NAMALWA (cell line): Measurements from ENCODE around the gene LY9.
A peak's percentile ranks its signal among the peaks of the same experiment; 100 is the strongest.
"Not testable (repeated sequence)": the region's sequence is repeated elsewhere in the genome, so short reads cannot be mapped to it uniquely, and the experiment has no call there.

Experiments used
- DNase-seq: peaks from one replicate; pipeline ENCODE4 v3.0.0-alpha.2; 2015; ENCODE audit warnings: low spot score

Gene LY9

DNA sequence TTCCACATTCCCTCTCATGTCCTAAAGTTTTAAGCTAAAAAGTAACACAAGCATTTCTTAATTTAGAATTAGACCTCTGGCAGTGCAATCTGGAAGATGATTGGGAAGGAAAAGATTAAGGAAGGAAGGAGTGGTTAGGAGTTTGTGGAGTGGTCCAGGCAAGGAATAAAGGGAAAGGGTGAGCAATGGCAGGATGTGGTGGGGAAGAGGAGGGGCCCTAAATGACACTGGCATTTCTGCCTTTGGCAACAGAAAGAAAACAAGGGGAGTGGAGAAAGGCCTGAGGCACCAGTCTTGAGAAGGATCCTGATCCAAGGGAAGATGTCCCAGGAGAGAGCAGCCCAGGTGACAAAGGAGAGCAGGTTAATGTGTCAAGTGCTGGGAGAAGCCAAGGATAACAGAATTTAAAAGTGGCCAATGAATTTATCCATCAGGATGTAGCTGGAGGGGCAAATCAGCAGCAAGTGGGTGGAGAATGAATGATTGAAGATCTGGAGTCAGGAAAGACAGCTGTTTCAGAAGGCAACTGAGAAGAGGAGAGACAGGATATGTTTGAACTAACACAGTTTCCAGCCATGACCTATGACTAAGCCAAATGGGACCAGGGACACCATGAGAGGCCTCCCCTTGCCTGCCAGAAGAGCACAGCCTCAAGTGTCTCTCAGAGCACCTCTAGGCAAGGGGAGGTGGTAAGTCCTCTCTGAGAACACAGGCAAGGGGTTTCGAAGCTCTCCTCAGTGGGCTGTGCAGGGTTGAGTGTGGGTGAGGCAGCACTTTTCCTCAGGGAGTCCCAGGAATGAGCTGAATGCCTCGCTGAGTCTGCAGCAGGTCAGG, 20.9 kb upstream of the LY9 start:
- DNase-seq = no peak

GRCh38 chr1:160776178-160776577, 19.8 kb upstream of the LY9 start:
- no peak for DNase-seq

GRCh38 chr1:160777486-160778089, 18.4 kb upstream of the LY9 start:
- peak; percentile 85 for DNase-seq

- peak; percentile 40 for DNase-seq
Measured at GRCh38 chr1:160778976-160779375, 17.0 kb upstream of the LY9 start.

DNA sequence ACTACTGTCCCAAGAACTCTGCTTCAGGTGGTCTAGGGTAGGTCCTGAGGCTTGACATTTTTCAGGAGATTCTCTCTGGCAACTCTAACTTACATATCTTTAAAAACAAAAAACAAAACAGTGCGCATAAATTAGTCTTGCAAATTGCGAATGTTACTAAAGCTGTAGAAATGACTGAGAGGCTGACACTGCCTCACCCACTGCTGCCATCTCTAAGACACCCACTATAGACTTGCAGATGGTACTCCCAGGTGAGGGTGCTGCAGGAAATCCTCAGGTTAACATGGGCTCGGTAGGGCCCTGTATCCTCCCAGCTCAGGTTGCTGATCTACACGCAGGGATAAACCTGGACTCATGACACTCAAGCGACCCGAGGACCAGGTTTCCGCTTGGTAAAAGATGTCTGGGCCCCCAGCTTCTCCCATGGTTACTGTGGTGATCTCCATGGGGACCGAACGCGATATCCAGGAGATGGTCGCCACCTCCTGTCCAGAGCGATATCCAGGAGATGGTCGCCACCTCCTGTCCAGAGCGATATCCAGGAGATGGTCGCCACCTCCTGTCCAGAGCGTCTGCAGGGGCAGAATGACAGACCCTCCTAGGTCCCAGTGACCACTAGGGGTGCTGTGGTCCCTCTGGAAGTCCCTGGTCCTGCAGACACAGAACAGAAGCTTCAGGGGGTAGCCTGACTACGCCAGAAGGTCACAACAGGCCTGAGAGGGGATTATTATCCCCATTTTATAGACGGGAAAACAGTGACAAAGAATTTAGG, 16.2 kb upstream of the LY9 start:
- DNase-seq = peak; percentile 83

GRCh38 chr1:160780398-160780755, 15.6 kb upstream of the LY9 start:
- DNase-seq = no peak

GRCh38 chr1:160781186-160781766, 14.7 kb upstream of the LY9 start:
- DNase-seq = no peak

DNA sequence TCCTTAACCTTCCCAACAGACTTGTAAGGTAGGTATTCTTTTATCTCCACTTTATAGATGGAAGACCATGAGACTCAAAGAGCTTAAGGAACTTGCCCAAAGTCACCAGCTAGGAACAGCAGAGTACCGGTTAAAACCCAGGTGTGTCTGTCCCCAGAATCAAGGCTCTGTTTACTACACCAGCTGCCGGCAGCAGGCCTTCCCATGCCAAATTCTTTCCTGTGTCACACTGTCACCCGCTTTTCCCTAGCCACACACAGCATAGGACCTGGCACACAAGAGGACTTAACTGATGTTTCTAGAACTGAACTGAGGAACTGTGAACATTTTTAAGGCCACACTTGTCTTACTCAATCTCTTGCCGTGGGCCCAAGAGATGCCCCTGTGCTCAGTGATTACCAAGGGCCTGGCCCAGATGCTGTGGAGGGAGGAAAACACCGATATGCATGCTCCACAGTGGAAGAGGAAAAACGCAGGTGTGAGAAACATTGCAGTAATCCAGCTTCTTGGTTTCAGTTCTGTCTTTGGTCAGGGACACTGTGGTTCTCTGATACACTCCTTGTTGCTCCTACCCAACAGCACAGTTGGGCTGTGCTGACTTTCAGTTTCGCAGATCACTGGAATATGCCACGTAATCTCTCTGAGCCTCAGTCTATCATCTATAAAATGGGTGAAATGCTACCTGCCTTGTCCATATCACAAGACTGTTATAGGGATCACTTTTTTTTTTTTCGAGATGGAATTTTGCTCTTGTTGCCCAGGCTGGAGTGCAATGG, 13.9 kb upstream of the LY9 start:
- peak; percentile 86 for DNase-seq

DNA sequence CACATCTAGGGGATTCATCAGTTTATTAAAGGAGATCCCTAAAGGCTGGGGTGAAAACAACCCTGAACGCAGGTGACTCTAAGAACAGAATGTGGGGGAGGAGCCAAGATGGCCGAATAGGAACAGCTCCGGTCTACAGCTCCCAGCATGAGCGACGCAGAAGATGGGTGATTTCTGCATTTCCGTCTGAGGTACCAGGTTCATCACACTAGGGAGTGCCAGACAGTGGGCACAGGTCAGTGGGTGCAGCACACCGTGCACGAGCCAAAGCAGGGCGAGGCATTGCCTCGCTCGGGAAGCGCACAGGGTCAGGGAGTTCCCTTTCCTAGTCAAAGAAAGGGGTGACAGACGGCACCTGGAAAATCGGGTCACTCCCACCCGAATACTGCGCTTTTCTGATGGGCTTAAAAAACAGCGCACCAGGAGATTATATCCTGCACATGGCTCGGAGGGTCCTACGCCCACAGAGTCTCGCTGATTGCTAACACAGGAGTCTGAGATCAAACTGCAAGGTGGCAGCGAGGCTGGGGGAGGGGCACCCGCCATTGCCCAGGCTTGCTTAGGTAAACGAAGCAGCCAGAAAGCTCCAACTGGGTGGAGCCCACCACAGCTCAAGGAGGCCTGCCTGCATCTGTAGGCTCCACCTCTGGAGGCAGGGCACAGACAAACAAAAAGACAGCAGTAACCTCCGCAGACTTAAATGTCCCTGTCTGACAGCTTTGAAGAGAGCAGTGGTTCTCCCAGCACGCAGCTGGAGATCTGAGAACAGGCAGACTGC, 12.8 kb upstream of the LY9 start:
- not testable (repeated sequence) for DNase-seq

DNA sequence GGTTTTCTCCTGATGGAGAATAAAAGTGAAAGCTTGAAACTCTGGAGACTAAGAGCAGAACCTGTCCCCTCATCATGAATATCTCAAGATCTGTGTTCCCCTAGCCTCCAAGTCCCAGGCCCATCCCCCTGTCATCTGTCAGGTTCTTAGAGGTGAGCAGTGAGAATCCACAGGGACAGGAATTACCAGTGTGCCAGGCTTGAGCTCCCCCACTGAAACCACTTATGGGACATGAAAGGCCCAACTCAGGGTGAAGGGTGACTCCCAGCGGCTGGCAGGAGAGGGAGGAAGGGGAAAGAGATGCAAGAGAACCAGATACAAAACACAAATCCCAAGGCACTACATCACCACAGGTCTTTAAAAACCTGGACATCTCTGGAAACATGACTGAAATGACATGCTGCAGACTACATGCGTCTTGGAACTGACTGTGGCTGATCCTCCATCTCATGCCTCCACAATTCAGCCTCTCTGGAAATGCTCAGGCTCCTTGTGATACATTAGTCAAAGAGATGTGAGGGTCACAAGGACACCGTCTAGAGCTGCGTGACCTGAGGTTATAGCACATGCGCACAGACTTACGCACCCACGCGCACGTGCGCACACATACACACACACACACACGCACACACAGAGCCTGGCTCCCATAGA, 6.8 kb upstream of the LY9 start:
- DNase-seq = no peak

DNA sequence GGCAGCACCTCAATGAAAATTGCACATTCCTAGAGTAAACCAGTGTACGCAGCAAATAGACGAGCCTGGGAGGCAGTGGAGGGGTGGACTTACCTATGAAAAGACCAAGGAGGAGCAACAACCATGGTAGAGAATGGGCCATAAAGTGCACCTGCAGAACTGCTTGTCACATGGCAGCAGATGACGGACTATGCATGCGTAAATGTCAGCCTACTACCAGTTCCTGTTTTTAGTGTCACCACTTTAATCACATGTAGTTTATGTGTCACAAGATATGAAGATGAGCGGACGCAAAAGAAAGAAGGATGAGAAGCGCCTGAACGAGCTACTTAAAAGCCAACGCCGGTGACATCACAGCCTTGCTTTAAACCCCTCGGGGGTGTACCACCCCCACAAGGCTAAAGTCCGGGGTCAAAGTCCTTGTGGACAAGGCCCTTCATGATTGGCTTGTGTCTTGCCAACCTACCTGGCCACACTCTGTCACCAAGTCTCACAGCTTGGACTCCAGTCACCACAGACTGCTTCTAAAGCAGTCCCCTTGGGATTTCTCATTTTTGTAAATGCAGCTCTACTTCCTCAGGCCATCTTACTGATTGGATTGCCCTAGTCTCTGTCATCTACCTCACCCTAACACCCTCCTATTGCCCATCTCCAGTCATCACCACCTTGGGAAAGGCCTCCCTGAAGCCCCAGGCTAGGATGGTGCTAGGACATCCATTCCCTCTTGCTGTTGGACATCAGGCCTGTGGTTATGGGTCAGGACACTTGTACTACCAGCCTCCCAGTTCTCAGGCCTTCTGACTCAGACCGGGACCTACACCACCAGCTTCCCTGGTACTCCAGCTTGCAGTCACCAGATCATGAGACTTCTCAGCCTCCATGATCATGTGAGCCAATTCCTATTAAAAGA, 6.0 kb upstream of the LY9 start:
- peak; percentile 94 for DNase-seq

DNA sequence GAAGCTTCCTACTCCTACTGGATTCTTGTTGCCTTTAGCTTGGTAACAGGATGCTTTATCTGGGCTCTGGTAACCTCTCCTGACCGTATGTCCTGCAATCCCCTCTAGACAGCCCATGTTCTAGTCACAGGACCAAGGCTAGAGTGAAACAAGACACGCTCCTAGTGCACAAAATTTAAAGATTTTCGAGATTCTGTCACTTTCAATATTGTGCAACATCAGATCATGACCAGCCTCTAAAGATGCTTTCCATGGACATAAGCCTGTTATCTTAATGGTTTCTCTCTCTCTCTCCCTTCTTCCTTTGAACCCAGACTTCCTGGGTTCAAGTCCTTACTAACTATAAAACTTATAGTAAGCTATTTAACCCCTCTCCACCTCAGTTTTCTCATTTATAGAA, 1.6 kb upstream of the LY9 start:
- no peak for DNase-seq

DNA sequence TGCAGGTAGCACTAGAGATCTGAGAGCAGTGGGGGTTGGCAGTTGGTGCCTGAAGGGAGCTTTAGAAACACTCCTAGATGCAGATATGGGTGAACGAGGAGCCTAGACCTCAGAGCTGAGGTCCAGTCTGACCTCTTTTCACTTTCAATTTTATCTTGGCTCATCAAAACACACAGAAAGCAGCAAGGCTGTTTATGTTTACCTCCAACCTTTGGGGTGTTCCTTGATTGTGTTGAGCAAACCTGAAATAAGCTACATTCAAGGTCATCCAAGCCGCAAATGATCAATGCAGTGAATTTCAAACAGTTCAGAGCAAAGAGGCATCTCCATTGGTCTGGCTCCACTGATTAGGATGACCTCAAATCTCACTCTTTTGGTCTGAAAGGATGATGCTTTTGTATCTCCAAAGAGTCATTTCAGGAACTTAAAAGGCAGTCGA, 1.3 kb downstream of the LY9 start:
- peak; percentile 48 for DNase-seq

DNA sequence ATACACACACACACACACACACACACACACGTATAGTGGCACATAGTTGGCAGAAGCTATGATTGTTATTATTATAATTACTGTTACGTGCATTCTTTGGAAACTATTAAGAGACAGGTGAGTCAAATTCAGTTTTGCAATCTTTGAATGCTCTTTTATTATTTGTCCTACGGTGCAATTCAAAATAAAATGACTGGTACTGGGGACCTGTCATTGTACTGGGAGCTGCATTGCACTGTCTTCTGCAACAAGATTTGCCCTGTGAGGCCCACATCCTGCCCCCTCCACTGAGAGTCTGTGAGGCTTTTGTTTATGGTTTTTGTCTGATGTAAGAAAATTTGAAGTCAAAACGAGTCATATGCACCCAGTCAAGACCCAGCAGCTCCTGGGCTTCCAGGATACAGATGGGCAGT, 1.9 kb downstream of the LY9 start:
- peak; percentile 44 for DNase-seq

DNA sequence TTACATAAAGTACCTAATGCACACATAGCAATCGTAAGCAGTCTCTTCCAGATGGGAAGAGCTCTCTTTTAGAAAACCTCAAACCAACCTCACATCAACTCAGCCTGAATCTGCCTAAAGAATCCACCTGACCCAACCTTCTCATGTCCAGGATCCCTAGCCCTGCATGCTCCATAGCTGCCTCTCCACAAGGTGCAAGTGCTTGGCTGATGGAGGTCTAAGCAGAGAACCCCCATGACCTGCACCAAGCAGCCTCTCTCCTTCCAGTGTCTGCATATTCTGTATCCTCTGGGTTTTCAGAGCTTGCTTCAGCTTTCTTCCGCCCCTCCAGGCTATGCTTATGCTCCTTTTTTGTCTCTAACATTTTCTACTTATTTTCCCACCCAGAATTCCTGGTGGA, 2.5 kb downstream of the LY9 start:
- no peak for DNase-seq

DNA sequence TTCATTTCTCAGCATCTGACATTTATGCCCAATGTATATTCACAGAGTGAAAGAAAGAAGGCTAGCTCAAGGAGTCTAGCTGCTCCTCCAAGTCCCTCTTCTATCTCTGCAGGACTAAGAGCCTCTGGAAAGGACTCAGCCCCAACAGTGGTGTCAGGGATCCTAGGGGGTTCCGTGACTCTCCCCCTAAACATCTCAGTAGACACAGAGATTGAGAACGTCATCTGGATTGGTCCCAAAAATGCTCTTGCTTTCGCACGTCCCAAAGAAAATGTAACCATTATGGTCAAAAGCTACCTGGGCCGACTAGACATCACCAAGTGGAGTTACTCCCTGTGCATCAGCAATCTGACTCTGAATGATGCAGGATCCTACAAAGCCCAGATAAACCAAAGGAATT, 3.7 kb downstream of the LY9 start:
- no peak for DNase-seq

- no peak for DNase-seq
Measured at GRCh38 chr1:160800142-160800541, 4.2 kb downstream of the LY9 start.

- DNase-seq = peak; percentile 43
Measured at GRCh38 chr1:160800645-160801408, 4.9 kb downstream of the LY9 start.
